ENCODE results near the gene TECPR2.
A peak's percentile ranks its signal among the peaks of the same experiment; 100 is the strongest.

The TECPR2 gene

GRCh38 chr14:102495491-102496330 lies 133.0 kb downstream of the TECPR2 start:
- TF ChIP-seq CTCF (IDR thresholded peaks at IDR 0.05): no peak

- no peak for TF ChIP-seq CTCF (IDR thresholded peaks at IDR 0.05)
Measured at GRCh38 chr14:102496331-102496691, 133.6 kb downstream of the TECPR2 start.

- no peak for TF ChIP-seq CTCF (IDR thresholded peaks at IDR 0.05)
Measured at GRCh38 chr14:102496958-102497744, 134.4 kb downstream of the TECPR2 start.

GRCh38 chr14:102497998-102498677 lies 135.4 kb downstream of the TECPR2 start:
- TF ChIP-seq CTCF (IDR thresholded peaks at IDR 0.05): peak; percentile 45; the same call in 1 of the 2 replicates

GRCh38 chr14:102498678-102499265 lies 136.0 kb downstream of the TECPR2 start:
- TF ChIP-seq CTCF (IDR thresholded peaks at IDR 0.05): no peak

- no peak for TF ChIP-seq CTCF (IDR thresholded peaks at IDR 0.05)
Measured at GRCh38 chr14:102499401-102500157, 136.8 kb downstream of the TECPR2 start.
